PC-9 (cell line): ENCODE data around the gene JMJD8.

Source experiments
- CTCF ChIP-seq: fragments of 200-600 bp; sonication (generic); conservative IDR thresholded peaks from 2 replicates; pipeline ENCODE4 v1.6.1; 2017; ENCODE audit warnings: mixed run types, antibody characterized with exemption, mild to moderate bottlenecking, moderate library complexity
- EZH2 ChIP-seq: fragments of 200-600 bp; sonication (generic); IDR thresholded peaks from 2 replicates; pipeline ENCODE4 v1.8.0; 2017; ENCODE audit warnings: antibody characterized with exemption, low read depth

GRCh38 chr16:692356-693108, 8.4 kb upstream of the JMJD8 start:
- TF ChIP-seq CTCF: no peak
- TF ChIP-seq EZH2: no peak
